NCI-H82 (cell line): ENCODE data around the gene CACNA1H.

Experiments
- DNase-seq: peaks from one replicate; lab custom pipeline; 2025; lab: John Stamatoyannopoulos, UW

Gene CACNA1H

GRCh38 chr16:1158456-1159324, 5.8 kb downstream of the CACNA1H start:
- DNase-seq, result no peak

- DNase-seq, result peak; percentile 69
Observed at GRCh38 chr16:1159325-1159972, 6.5 kb downstream of the CACNA1H start.

- no peak for DNase-seq
Observed at GRCh38 chr16:1159973-1160772, 7.3 kb downstream of the CACNA1H start.

- DNase-seq, result no peak
Observed at GRCh38 chr16:1160773-1161348, 8.0 kb downstream of the CACNA1H start.

GRCh38 chr16:1162701-1163566, 10.0 kb downstream of the CACNA1H start:
- DNase-seq, result no peak

GRCh38 chr16:1163567-1164055, 10.7 kb downstream of the CACNA1H start:
- DNase-seq, result no peak

GRCh38 chr16:1164382-1164781, 11.5 kb downstream of the CACNA1H start:
- no peak for DNase-seq

GRCh38 chr16:1164975-1165374, 12.1 kb downstream of the CACNA1H start:
- DNase-seq, result no peak

- DNase-seq, result no peak
Observed at GRCh38 chr16:1165511-1165910, 12.6 kb downstream of the CACNA1H start.

GRCh38 chr16:1167276-1168107, 14.6 kb downstream of the CACNA1H start:
- peak; percentile 79 for DNase-seq

GRCh38 chr16:1168837-1169236, 15.9 kb downstream of the CACNA1H start:
- DNase-seq, result no peak

GRCh38 chr16:1169285-1170075, 16.6 kb downstream of the CACNA1H start:
- DNase-seq, result no peak

GRCh38 chr16:1170076-1170418, 17.1 kb downstream of the CACNA1H start:
- DNase-seq, result no peak

- no peak for DNase-seq
Observed at GRCh38 chr16:1171001-1171400, 18.1 kb downstream of the CACNA1H start.

- DNase-seq, result no peak
Observed at GRCh38 chr16:1171854-1172428, 19.0 kb downstream of the CACNA1H start.

GRCh38 chr16:1172651-1173050, 19.7 kb downstream of the CACNA1H start:
- no peak for DNase-seq

GRCh38 chr16:1173788-1174451, 21.0 kb downstream of the CACNA1H start:
- no peak for DNase-seq
